ENCODE measurements around the gene KLK5.
A peak's percentile ranks its signal among the peaks of the same experiment; 100 is the strongest.

KLK5 gene

DNA sequence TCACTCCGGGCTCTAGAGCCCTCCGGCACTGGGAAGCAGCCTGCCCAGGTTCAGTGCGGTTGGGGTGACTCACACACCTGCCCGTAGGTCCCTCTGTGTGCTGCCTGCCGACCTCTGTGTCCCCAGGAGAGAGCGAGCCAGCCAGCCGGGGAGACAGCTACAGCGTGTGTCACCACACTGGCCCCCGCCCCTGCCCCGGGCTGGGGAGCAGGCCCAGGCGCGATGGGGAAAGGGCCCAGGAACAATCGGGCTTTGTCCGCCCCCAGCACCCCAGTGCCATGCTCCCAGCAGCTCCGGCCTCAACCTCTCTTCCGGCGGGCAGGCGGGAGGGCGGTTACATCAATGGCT lies 16.5 kb upstream of the KLK5 start, which contains the start of gene KLK6:
Gene KLK6 (minus strand): TSS at position 179 of the 348 bp plus-strand sequence. CDS start 1,487 bp downstream, outside the sequence.
- DNase-seq: peak in 54 of 56 donors; percentile 24 to 94 (median 78)

DNA sequence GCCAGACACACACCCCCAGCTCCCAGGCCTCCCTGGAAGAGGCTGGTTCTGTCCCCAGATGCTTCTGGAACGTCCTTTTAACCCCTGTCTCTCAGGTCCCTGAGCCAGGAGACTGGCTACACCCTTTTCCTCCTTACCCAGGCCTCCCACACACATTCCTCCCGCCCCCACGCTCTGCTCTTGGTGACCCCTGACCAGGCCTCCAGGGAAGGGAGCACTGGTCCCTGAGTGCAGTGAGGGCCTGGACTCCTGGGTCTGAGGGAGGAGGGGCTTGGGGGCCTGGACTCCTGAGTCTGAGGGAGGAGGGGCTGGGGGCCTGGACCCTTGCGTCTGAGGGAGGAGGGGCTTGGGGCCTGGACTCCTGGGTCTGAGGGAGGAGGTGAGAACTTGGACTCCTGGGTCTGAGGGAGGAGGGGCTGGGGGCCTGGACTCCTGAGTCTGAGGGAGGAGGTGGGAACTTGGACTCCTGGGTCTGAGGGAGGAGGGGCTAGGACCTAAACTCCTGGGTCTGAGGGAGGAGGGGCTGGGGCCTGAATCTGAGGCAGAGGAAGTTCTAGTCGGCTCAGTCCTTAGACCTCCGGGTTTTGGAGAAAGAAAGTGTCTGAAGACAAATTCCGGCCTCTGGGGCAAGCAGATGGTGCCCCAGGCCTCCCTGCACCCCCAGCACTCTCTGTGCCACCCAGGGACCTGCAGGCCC lies 16.0 kb upstream of the KLK5 start:
- DNase-seq: peak in 1 of 56 donors; percentile 31

DNA sequence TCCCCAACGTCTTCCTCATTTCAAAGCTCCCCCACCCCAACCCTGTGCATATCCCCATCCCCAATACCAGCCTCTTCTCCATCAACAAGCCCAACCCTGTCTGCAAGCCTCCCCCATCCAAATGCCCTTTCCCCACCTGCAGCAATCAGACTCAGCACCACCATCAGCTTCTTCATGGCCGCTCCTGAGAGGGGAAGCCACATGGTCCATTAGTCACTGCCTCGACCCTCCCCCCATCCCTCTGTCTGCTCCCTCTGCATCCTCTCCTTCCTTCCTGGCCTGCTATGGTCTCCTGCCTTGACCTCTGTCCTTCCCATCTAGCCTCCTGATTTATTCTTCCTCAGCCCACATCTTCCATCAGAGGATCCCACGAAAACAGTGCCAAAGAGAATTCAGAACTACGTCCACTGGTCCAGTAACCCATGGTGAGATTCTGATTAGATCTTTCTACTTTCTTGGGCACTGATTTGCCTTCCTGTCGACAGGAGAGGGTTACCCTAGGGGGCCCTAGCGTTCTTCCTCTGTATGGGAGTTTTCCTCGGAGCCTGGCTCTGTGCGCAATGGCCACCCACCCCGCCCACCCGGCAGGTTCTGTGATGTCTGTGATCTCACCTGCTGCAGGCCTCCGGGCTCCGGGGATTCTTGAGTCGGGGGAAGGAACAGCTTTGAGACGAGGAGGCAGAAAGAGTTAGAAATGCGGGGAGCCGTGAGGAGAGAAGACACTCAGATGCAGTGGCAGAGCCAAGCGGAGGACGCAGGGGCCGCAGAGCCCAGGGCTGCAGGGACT lies 15.3 kb upstream of the KLK5 start:
- DNase-seq: peak in 10 of 56 donors; percentile 9 to 30 (median 21)

DNA sequence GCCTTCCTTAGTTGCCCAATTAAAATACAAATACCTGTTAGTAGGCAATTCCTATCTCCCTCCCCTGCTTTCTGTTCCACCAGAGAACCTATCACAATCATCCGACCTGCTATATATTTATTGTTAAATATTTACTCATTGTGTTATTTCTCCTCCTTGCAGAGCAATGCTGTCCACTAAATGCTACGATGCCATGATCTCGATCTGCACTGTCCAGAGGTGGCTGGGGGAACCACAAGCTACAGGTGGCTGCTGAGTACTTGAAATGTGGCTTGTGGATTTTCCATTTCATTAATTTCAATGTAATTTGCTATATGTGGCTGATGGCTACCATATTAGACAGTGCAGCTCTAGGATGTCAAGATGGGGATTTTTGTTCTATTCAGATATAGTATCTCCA lies 11.4 kb upstream of the KLK5 start:
- no peak for DNase-seq

DNA sequence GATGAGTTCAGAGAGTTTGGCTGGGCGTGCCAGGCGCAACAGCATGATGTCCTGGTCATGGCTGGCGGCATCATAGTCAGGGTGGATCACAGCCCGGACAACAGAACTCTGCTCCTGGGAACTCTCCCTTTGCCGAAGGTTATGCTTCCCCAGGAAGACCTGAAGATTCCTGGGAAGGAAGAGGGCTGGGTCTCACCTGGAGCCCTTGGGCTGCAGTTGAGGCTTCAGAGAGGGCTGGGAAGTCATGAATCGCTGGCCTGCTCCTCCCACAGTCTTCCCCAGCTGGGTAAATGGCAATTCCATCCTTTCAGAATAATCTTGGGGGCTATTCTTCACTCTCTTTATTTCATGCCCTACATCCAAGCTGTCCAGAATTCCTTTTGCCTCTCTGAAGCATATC lies 10.5 kb upstream of the KLK5 start:
- DNase-seq: no peak

DNA sequence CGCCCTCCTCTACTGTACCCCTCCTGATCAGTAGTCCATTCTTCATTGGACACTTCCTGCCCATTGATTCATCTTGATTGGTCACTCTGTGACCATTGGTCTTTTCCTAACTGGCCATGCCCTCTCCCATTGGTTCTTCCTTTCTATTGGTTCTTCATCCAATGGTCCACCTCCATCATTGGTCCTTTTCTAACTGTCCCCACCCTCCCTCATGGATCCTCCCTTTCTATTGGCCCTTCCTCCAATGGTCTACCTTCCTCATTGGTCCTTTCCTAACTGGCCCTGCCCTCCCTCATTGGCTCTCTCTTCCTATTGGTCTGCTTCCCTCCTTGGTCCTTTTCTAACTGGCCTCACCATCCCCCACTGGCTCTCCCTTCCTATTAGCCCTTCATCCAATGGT lies 9.4 kb upstream of the KLK5 start:
- DNase-seq: no peak

DNA sequence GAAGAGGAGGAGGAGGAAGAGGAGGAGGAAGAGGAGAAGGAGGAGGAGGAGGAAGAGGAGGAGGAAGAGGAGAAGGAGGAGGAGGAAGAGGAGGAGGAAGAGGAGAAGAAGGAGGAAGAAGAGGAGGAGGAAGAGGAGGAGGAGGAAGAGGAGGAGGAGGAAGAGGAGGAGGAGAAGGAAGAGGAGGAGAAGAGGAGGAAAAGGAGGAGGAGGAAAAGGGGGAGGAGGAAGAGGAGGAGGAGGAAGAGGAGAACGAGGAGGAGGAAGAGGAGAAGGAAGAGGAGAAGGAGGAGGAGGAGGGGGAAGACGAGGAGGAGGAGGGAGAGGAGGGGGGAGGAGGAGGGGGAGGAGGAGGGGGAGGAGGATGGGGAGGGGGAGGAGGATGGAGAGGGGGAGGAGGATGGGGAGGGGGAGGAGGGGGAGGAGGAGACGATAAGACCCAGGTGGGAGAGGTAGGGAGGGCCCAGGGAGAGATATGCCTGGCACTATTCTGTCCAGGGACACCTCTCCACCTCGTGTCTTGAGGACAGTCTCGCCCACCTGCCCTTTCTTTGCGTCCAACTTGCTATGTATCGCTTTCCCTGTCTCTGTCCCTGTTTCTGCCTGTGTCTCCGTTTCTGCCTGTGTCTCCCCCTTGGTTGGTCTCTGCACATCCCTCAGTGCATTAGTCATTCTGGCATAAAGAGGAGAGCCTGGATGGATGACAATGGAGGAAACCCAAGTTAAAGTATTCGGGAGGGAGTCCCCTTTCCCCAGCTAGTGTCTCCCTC lies 7.1 kb upstream of the KLK5 start:
- DNase-seq: no peak

DNA sequence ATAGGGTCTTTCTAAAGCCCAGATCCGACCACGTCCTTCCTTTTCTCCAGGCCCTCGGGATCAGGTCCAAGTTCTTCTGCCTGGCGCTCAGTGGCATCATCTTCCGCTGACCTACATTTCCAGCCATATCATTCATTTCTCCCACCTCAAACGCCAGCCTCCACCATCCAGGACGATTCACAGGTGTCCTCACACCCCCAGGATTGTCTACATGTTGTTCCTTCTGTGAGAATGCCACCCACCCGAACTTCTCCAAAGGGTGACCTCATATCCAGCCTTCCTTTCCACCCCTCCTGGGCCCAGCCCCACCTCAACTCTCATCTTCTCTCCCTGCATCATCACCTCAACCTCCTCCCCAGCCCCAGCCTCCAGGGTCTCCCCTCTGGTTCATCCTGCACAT lies 4.7 kb upstream of the KLK5 start:
- DNase-seq: no peak

DNA sequence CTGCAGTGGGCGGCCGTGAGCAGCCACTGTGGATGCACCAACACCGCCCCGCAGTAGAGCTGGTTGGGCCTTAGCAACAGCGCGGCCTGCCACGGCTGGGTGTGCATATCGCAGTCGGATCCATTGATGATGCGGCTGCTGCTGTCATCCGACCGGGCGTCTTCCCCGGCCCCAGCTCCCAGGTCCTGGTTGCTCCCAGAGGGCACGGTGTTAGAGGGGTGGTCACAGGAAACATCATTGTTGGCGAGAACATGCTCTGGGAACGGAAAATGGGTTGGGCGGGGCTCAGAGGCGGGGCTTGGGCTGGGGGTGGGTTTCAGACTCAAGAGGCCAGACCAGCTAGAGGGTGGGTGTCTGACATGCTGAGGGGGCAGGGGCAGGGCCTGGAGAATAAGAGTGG lies 3.0 kb downstream of the KLK5 start:
- peak in 2 of 56 donors; percentile 3 to 13 for DNase-seq

DNA sequence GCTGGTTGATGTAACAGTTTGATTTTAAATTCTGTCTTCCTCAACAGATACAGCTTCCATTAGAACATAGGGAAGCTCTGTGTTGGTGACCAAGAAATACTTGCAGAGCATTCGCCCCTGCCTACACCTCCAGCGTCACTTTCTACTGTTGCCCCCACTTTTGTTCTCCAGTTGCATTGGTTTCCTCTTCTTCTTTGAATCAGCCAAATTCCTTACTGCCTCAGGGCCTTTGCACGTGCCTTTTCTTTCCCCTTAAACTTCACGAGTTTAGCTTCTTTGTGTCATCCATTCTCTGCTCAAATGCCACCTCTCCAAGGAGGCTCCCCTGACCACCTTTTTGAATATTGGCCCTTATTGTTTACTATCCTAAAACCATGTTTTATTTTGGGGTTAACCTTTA lies 5.7 kb downstream of the KLK5 start:
- DNase-seq: no peak

DNA sequence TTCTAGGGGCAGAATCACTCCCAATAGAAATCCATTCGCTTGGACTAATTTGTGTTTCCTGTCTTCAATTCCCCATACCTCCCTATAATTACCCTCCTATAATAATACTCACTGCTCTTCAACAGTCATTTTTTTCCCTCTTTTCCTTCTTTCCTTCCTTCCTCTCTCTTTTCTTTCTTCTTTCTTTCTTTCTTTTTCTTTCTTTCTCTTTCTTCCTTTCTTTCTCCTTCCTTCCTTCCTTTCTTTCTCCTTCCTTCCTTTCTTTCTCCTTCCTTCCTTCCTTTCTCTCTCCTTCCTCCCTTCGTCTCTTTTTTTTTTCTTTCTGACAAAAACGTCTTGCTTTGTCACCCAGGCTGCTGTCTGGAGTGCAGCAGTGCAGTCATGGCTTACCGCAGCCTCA lies 8.0 kb downstream of the KLK5 start:
- no peak for DNase-seq

DNA sequence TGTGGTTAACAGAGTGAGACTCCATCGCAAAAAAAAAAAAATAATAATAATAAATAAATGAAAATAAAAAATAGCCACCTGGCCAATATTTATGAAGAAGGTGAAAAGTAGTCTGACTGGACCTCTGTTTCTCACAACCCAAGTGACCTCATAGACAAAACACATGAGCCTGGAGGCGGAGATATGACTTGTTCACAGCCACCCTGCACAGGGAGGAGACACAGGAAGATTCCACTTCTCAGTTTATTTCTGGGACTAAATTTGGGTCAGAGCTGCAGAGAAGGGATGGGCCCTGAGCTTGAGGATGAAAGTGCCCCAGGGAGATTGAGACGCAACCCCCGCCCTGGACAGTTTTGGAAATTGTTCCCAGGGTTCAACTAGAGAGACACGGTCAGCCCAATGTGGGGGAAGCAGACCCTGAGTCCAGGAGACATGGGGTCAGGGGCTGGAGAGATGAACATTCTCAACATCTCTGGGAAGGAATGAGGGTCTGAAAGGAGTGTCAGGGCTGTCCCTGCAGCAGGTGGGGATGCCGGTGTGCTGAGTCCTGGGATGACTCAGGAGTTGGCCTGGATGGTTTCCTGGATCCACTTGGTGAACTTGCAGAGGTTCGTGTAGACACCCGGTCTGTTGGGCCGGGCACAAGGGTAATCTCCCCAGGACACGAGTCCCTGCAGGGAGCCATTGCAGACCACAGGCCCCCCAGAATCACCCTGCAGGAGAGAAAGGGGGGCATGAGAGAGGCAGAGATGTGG lies 9.6 kb downstream of the KLK5 start:
- no peak for DNase-seq

DNA sequence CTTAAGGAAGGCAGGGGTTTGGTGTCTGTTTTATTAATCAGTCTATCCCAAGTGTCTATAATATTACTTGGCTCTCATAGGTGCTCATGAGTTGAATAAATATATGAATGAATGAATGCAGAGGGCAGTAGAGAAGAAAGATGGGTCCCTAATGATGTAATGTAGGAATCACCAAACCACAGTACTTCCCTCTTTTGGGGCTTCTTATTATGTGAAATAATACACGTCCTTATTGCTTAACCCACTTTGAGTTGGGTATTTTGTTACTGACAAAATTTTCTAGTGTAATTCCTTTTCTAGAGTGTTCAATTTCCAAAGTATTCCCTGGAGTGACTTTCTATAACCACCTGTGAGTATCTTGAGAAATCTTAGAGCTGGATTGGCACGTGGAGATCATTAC lies 13.2 kb downstream of the KLK5 start:
- no peak for DNase-seq

DNA sequence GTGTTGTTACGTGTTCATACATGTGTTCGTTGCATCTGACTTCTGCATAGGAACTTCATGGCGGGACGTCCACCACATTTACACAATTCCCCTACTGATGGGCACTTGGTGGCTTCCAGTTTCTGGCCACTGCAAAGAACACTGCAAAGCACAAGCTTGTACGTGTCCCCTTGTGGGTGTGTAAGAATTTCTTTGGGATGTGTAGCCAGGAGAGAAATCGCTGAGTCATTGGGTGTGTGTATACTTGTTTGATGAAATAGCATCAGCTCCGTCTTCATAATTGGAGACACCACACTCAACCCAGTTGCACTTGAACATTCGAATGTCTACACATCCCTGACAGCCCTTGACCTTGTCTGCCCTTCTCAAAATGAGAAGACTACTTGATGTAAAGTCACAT lies 19.2 kb downstream of the KLK5 start:
- DNase-seq: no peak

DNA sequence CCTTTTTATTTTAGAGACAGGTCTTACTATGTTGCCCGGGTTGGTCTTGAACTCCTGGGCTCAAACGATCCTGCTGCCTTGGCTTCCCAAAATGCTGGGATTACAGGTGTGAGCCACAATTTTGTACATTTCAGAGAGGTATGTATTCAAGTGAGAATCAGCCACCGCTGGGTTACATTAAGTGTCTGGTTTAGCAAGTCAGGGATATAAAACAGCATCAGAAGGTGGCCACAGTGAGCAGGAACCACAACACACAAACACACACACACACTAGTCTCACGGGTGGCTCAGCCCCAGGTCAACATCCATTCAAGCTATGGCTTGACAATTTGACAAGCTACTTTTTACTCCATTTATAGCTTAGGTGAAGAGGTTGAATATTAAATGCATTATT lies 20.2 kb downstream of the KLK5 start:
- no peak for DNase-seq

DNA sequence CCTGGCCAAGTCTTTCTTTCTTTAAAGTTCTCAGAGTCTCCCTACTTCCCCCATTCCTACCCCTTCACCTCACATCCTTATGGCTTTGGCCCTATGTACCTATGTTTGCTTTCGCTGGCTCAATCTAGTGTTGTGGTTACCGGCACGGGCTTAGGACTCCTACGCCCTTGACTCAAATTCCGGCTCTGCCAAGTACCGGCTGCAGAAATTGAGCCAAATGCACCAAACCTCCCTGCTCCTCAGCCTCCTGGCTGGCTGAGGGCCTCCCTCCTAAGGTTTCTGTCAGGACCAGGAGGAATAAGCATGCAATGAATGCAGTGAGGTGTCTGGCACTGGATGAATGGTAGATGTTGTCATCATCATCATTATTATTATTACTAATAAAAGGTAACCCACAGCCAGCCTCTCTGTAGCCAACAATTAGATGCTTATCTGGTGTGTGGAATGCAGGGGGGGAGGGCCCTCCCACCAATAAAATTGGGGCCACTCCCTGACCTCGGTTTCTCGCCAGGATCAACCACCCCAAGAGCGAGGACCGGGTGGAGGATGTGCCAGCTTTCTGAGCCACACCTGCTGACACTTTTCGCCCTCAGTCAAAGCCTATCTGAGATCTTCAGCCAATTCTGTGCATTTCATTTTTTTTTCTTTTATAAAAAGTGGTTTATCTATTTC lies 20.7 kb downstream of the KLK5 start:
- DNase-seq: no peak

DNA sequence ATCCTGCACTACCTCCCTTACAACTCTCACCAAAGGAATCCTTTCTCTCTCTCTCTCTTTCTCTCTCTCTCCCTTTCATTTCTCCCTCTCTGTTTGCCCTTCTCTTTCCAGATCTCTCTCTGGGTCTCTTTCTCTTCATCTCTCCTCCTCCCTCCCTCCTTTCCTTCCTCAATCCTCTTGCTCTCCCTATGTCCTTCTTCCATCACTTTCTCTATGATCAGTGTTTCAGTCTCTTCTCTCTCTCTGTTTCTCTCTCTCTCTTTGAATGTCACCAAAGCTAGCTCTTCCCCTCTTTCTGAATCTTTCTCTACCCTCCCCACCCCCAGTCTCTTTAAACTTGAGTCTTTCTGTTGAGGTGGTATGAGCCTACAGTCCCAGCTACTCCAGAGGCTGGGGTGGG lies 21.8 kb downstream of the KLK5 start:
- no peak for DNase-seq

DNA sequence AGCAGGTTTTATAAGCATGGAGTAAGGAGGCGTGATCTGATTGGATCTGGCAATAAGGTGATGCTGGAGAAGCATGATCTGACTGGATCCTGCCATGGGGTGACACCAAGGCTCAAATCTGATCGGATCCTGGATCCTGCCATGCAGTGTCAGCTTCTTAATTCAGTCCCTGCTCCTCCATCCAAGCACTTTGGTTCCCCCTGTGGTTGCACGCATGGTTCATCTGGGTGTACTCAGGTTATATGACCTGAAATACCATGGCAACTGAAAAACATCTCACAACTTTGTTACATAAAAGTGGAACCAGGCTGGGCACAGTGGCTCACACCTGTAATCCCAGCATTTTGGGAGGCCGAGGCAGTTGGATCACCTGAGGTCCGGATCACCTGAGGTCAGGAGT lies 24.0 kb downstream of the KLK5 start:
- DNase-seq: no peak

DNA sequence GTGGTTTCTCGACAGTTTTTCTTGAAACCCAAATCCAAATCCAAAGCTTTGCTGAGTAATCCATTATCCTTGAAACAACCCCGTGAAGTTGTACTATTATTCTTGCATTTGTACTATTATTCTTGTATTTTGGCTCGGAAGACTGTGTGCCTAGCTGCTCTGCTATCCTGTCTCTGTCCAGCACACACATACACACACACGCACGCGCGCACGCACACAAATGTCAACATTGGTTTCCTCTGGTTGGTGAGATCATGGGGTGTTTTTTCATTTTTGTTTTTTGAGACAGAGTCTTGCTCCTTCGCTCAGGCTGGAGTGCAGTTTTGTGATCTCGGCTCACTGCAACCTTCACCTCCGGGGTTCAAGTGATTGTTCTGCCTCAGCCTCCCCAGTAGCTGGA lies 26.7 kb downstream of the KLK5 start:
- DNase-seq: no peak

DNA sequence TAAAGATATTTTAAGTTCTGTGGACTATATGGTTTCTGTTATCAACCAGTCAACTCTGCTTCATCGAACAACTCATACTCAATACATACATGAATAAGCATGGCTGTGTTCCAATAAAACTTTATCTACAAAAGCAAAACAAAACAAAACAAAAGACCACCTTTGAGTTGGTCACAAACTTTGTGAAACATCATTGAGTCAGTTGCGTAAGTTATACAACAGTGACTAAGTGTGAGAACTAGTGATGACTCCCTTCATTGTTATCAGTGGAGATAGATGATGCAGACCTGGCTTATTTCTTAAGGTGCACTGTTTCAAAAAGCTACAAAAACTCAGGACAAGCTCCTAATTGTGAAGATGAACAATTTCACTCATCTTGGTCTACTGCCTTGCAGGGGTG lies 27.1 kb downstream of the KLK5 start:
- no peak for DNase-seq

DNA sequence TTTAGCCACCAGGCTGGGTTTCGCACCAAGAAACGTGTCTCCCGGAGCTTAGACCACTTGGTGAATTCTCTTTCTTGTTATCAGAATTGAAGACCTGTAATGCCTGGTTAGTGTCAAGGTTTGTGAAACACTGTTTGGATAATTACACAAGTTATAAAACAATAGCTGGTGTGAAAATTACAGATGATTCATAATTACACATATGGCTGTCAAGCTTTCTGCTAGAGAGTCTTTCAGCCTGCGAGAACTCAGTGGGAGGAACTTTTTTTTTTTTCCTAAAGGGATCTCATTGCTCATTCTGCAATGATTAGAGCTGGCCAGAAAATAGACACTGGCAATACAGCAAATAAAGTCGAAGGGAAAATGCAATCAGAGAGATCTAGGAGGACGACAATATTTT lies 28.3 kb downstream of the KLK5 start:
- DNase-seq: no peak

Measured in amygdala (tissue), 56 donors.